ENCODE measurements around the gene RAB26.

RAB26 gene

DNA sequence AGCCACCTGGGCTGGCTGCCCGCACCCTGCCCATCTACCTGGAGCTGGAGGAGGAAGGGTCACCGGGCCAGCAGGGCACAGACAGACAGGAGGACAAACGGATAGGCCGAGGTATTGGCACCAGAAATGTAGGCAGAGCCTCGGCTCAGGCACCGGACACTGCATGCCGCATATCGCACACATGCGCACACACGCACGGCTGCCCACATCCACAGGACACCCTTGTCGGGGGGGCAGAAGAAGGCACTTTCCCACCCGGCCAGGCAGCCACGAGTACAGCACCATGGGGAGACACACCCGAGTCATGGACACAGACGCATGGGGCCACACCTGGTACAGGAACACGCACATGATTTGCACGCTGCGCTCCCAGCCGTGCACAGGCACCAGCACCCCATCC, 33.5 kb downstream of the RAB26 start:
- DNase-seq, result no peak

DNA sequence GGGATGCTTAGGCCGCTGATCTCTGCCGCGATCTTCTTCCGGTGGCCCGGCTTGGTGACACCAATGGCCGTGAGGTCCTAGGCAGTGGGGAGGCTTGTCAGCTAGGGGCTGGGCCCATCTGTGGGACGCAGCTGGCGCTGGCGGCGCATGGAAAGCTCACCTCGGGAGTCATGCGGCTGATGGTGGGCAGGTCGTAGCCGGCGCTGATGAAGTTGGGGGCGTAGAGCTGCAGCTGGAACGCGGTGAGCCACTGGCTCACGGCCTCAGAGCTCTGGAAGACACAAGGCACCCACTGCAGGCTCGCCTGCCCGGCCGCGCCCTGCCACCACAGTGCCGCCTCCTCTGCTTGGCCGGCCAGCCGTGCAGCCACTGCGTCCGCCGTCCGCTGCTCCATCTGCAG, 35.2 kb downstream of the RAB26 start:
- peak in 1 of 6 experiments; percentile 5 for DNase-seq

DNA sequence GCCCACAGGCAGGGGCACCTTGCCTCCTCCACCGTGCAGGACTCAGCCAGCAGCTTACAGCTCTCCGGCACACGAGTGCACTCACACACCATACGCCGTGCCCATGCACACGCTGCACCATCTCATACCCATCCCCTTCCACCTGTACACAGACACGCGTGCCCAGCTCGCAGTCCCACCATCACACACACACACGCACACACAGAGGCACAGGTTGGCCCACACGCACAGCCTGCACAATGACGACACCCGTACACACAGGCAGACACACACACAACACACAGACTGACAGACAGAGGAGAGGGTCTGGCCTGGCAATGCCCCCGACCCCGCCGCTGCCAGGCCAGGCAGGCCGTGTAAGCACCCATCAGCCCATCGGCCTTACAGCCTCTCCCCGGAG, 35.9 kb downstream of the RAB26 start:
- no peak for DNase-seq

DNA sequence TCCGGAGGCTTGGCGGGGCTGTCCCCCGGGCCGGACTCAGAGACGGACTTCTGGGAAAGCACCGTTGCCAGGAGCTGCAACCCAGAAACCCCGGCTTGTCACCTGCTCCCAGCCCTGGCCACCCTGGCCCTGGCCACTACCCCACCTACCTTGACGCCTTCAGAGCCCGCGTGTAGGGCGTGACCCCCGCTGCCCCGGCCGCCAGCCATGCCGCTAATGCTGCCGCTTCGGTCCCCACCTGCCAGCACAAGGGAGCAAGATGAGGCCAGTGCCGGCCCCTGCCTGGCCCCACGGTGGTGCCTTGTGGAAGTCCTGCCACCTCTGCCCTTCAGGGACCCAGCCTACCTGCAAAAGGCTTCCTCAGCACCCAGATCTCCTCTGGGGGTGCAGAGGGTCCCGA, 36.5 kb downstream of the RAB26 start:
- no peak for DNase-seq

DNA sequence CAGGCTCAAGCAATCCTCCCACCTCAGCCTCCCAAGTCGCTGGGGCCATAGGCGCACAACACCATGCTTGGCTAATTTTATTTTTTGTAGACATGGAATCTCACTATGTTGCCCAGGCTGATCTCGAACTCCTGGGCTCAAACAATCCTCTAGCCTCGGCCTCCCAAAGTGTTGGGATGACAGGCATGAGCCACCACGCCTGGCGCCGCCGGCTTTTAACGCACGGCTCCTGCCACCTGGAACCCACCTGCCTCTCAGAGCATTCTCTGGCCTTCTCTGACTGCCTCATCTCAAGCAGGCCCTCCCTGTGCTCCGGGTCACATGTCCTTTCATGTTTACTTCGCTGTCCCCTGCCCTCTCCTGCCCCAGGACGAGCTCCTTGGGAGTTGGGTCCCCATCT, 37.6 kb downstream of the RAB26 start:
- no peak for DNase-seq

DNA sequence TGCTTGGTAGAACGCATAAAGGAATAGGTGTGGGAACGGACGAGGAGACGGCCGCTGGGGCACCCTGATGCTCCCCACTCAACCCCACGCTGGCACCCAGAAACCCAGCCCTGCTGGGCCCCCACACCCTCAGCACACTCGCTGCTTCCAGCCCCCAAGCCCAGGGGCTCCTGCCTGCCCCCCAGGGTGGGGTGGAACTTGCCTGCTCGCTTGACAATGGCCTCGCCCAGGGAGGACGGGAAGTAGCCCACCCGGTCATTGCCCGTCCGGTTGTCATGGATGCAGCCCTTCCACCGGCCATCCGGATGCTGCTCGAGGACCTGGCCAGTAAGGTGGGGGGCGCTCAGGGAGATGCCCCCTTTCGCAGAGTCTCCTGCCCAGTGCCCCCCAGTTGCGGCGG, 38.1 kb downstream of the RAB26 start:
- no peak for DNase-seq

DNA sequence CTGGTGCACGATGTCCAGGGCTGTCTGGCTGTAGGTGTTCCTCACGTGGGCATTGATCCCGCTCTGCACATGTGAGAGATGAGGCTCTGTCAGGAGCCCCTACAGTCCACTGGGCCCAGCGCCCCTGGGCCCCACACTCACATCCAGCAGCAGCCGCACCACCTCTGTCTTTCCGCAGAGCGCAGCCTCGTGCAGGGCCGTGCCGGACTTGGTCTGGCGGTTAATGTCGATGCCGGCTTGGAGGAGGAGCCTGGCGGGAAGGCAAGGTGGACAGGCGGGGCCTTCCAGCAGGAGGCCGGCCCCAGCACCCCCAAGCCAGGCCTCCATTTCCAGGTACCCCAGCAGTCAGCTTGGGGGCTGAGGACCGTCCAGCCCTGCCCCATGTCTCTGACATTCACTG, 38.8 kb downstream of the RAB26 start:
- DNase-seq, result no peak

DNA sequence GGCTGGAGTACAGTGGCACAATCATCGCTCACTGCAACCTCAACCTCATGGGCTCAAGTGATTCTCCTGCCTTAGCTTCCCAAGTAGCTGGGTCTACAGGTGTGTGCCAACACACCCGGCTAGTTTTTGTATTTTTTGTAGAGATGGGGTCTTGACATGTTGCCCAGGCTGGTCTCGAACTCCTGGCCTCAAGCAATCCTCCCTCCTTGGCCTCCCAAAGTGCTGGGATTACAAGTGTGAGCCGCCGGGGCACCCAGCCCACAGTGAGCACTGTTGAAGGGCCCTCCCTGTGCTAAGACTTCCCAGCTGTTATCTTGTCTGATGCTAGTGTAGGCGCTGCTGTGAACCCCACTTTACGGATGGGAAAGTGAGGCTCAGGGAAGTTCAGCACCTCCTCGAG, 40.0 kb downstream of the RAB26 start:
- no peak for DNase-seq

DNA sequence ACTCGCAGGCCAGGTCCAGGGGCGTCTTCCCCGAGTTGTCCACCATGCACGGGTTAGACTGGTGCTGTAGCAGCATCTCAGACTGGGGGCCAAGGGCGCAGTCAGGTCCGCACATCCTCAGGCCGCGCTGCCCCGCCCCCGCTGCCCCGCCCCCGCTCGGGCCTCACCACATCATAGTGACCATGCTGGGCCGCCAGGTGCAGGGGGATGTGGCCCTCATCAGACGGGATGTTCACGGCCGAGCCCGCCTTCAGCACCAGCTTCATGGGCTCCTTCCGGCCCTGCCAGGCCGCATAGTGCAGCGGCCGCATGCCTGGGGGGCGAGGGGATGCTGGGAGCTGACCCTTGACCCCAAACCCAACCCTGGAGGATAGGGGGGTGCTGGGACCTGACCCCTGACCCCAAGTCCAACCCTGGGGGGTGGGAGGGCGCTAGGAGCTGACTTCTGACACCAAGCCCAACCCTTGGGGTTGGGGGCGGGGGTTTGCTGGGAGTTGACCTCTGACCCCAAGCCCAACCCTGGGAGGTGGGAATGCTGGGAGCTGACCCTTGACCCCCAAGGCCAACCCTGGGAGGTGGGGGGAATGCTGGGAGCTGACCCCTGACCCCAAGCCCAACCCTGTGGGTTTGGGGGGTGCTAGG, 40.9 kb downstream of the RAB26 start:
- DNase-seq, result no peak

DNA sequence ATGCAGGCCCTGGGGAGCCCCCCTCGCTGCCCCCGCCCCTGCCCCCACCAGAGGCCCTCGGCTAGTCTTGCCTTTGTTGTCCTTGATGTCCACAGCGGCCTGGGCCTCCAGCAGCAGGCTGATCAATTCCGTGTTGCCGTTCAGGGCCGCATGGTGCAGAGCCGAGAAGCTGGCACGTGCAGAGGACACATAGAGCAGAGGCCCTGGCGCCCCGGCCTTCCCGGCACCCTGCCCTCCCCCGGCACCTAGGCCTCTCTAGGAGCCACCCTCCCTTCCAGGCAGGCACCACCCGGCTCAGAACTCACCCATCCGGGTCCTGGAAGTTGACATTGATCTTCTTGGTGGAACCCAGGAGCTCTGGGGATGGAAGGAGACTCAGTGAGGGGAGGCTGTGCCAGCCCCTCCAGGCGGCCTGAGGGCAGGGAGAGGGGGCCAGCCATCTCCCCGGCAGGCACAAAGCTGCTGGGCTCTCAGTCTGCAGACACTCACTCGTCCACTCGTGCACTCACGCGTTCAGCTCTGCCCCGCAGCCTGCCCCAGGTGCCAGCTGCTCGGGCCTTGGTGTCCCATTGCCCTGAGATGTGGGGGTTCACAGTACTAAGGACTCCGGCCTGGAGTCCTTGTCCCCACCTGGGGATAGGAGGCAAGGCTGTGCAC, 41.7 kb downstream of the RAB26 start:
- DNase-seq, result no peak

DNA sequence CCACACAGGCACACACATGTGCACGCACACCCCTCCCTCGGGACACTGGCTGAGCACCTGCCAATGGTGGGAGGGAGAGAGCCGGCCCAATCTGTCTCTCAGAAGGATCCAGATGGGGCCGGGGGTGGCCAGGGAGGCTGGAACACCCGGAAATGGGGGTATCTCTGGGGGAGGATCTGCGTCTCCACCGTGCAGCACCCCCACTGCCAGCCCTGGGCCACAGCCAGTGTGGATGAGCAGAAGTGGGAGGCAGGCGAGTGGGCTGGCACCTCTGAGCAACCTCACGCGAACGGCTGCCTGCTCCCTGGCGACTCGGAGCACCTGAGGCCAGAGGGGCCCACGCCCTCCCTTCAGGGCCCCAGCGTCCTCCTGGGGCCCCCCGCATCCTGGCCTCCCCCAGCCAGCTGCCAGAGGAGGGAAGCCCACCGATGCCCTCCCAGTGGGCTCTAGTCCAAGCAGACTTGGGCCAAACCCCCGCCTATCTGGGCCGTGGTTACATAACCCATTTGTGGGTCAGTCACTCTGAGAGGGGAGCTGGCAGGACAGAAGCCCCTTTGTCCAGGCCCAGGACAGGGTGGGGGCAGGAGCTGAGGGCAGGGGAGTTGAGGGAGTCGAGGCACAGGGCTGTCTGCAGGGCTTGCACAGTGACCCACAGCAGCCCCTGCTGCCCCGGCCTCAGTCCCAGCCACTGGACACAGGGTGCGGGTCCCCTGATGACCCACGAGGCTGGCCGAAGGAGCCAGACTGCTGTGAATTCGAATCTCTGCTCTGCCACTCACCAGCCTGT, 42.4 kb downstream of the RAB26 start:
- DNase-seq, result no peak

DNA sequence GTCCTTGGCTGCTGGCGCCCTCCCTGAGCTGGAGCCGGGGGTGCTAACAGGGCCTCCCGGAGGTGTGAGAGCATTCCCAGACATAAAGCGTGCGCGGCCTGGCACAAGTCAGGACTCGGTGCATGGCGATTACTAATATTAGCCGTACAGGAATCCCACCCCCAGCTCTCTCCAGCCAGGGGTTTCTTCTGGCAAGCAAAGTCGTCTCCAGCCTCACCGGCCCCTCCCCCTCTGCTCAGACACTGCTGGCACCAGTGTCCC, 43.0 kb downstream of the RAB26 start:
- no peak for DNase-seq

DNA sequence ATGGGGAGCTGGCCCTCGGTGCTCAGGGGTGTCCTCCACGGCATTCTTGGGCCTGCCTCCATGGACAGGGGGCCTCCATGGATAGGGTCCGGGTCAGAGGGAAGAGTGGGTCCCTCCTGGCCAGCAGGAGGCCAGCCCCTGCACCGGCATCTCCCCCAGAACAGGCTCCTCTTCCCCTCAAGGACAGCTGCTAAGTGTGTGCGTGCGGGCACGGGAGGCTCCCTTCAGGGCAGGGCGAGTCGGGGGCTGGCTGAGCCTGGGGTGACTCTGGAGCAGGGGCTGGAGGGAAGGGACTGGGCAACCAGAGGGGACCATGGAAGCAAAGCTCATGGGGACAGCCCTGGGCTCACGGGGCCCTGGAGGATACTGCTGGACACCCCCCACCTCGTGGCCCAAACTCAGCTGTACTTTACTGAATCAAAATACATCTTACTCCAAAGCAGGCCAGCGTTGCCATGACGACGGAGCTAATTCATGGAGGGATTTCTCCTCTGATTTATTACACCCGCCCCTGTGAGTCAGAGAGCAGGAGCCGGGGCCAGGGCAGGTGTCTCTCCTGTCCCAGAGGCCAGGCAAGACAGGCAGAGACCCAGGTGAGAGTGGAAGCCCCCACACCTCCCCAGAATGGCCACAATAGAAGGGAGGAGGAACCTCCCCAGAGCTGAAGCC, 45.9 kb downstream of the RAB26 start:
- no peak for DNase-seq

DNA sequence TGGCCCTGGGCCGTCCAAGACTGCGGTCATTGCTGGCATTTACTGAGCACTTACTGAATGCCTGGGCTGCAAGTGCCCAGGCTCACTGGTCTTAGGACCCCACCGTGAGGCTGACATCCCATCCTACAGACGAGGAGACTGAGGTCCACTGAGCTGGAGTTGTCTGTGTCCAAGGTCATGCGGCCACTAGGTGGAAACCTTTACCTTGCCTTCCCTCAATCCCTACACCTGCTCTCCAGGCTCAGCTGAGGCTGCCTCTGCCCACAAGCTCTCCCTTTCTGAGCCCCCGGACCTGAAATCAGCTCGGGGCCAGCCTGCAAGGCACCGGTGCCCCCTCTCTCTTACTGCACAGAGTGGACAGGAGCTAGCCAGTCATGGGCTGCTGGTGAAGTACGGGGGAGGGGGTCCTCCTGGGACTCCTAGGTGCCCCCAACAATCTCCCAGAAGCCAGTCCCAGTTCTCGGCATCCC, 46.5 kb downstream of the RAB26 start:
- DNase-seq, result peak; percentile 28 to 60 (median 34)

DNA sequence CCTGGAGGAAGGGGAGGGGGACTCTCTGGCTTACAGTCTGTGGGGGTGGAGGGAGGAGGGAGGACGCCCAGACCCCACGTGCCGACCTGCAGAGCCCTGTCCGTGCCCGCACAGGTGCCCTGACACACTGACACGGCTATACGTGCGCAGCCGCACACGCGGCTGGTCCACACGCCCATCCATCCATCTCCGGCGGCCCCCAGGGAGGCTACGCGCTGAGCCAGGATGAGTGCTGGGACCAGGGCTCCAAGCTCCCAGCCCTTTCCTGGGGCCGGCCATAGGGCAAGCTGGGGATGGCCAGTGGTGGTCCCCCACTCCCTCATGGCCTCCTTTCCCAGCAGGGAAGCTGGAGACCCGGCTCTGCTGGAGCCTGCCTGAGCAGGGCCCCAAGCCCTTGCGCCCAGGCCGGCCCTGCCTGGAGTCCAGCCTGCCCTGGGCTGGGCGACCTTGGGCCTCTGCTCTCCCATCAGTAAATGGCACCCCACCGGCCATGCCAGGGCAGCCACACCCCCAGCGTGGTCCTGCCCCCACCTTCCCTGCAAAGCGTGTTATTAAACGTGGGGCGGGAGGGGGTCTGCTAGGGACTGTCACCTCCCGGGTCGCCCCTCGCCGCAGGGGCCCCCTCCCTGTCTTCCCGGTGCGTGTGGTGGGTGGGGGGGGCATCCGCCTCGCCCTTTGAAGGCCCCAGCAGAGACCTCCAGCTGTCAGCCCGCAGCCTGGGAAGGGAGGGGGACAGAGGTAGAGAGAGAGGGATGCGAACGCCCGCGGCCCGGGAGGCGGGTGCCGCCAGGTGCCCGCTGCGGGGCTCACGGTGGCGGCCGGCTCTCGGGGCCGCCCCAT, 47.1 kb downstream of the RAB26 start:
- DNase-seq, result peak in 1 of 6 experiments; percentile 39

DNA sequence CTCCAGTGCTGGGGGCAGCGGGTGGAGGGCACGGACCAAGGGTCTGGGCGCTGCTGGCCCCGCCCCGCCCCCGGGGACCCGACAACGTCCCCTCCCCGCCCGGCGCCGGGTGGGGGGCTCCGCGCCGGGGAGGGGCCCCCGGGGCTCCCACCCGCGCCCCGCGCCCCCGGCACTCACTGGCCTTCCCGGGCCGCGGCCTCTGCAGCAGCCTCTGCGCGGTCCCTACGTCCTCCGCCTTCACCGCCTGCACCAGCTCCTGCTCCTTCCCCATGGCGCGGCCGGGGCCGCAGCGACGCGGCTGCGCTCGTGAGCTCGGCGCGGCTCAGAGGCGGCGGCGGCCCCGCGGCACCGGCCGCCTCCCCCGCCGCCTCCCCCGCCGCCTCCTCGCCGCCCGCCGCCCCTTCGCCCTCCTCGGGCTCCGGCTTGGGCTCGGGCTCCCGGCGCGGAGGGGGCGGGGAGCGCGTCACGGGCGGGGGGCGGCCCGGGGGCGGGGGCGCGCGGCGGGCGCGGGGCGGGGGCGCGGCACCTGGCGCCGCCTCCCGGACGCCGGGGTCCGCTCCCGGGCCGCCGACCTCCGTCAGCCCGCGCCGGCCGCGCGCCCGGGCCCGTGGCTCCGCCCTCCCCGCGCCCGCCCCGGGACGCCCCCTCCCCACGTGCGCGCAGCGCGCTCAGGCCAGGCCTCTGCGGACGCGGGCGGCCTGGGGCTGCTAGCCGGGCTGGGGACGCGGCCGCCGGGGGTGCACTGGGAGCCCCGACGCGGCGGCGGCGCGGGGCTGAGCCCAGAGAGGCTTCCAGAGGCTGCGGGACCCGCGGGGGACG, 47.9 kb downstream of the RAB26 start, which contains the start of gene CASKIN1:
TSS of gene CASKIN1 (minus strand) at position 444 of the 819 bp plus-strand sequence. CDS start at position 271, 173 bp downstream.
- peak in 1 of 6 experiments; percentile 18 for DNase-seq

DNA sequence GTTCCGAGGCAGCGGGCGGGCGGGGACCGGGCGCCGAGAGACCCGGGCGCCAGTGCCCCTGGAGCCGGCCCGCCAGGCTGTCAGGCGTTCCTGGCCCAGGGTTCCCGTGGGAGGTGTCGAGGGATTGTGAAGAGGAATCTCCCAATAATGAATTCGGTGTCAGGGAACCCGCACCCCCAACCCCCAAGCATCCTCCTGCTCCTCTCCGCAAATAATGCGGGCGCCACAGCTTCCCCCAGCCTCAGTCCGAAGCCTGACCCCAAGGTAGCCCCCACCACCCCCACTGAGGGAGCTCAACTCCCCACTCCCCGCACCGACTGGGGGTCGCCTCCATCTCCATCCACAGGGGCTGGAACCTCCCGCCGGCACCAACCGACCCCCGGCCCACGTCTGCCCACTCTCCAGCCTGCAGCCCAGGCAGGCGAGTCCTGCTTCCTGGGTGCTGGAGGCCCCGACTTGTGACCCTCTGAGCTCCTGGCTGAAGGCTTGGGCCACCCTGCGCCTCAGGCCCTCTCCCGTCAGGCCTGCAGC, 48.6 kb downstream of the RAB26 start:
- no peak for DNase-seq

DNA sequence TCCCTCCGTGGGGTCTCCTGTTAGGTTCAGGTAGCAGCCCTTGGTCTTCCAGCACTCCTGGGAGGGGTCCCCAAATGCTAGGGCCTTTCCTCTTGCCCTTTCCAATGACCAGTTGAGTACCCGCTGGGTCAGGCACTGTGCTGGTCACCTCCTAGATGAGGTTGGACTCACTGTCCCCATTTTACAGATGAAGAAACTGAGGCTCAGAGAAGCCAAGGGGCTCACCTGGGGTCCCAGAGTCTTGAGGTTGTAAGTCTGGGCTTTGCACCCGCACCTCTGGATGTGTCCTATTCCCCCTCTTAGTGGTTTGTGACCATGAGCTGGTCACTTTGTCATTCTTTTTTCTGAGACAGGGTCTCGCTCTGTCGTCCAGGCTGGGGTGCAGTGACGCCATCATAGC, 49.3 kb downstream of the RAB26 start:
- no peak for DNase-seq

DNA sequence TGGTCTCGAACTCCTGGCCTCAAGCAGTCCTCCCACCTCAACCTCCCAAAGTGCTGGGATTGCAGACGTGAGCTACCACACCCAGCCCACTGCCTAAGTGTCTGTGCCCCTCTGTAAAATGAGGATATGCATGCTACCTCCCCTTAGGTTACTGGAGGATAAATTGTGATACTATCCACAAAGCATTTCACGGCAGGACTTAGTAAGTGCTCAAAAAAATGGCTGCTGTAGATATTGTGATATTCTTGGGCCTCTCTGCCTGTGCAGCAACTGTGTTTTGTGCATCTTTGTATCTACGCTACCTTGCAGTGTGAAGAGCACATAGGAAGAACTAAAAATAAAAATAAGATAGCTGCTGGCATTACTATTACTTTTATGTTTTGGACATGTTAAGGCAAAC, 49.9 kb downstream of the RAB26 start:
- no peak for DNase-seq

DNA sequence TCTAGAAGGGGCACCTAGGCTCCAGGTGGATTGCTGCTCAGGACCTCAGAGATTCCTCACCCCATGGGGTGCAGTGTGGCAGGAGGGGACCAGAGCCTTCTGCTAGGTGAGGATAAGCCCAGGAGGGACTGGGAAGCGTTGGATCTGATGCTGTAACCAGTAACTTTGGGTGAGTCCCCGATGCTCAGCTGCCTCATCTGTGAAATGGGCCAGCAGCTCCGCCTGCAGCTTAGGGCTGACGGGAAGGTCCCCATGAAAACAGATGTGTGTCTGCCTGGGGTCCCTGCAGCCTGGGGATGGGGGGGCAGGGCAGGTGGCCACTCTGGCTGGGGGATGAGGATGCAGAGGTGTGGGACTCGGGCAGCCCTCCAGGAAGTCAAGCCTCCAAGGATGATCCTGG, 50.7 kb downstream of the RAB26 start:
- DNase-seq, result no peak

DNA sequence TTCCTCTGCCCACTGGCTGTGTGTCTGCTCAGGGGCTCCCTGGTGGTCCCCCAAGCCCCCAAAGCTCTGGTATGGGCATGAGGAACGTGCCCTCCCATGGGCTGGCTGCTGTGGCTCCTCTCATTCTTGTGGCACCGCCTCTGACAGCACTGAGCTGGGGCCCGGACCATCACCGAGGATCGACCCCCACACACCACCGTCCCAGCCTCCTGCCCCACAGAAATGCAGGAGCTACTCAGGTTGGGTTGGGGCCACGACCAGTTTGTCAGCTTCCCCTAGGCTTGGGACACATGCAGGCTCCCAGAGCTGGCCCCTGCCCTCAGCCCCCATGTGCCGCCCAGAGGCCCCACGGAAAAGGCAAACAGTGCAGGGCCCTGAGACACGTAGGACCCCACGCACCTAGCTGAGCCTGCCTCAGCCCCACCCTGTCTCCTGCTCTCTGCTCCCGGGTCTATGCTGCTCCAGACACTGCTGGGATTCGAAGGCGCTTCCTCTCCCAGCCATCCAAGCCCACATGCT, 51.3 kb downstream of the RAB26 start:
- DNase-seq, result no peak
